HFFc6 (cell line): Measurements from ENCODE around the gene TMEM121B. TPM values are rescaled to one million over a fixed set of nuclear protein-coding genes. Genes with fewer than 3 reads are reported as not detected.

Experiments used
- DNase-seq: peaks from one replicate; pipeline ENCODE4 v3.0.0-alpha.2; 2018
- H3K27ac Mint-ChIP-seq: 2 replicates; pipeline ENCODE4 v1.8.0; 2020; ENCODE audit warnings: mild to moderate bottlenecking, mixed read lengths
- H3K27me3 Mint-ChIP-seq: 2 replicates; pipeline ENCODE4 v1.8.0; 2021; ENCODE audit warnings: mild to moderate bottlenecking, moderate library complexity, mixed read lengths; ENCODE audit not compliant: insufficient read depth
- H3K36me3 Mint-ChIP-seq: 2 replicates; pipeline ENCODE4 v1.8.0; 2021; ENCODE audit warnings: low read depth, mixed read lengths
- H3K4me1 Mint-ChIP-seq: 2 replicates; pipeline ENCODE4 v1.8.0; 2020; ENCODE audit warnings: low read depth, mixed read lengths
- H3K4me3 Mint-ChIP-seq: 2 replicates; pipeline ENCODE4 v1.8.0; 2020; ENCODE audit warnings: mild to moderate bottlenecking, moderate library complexity, mixed read lengths
- H3K9me3 Mint-ChIP-seq: 2 replicates; pipeline ENCODE4 v1.8.0; 2020; ENCODE audit warnings: mild to moderate bottlenecking, mixed read lengths
- total RNA-seq, 6 experiments: library from RNA; stranded (reverse); fragmentation: NEBNext Ultra II Directional; extraction: Animal tissue kit (Norgen Biotek cat#: 25700); gene quantifications; 2 replicates in 1 of 6; 3 replicates in 5 of 6; pipeline ENCODE4 v1.2.3, GENCODE V29; 2021
- TF ChIP-seq, protein P1 (sequence below): fragments of 200-600 bp; sonication (generic); IDR thresholded peaks from 2 replicates; pipeline ENCODE4 v1.5.0; 2021; ENCODE audit warnings: antibody characterized with exemption, mild to moderate bottlenecking

TMEM121B gene
- total RNA-seq, 6 experiments from 2014 or later = 0.05 to 0.11 (median 0.07) TPM

- Mint-ChIP-seq H3K27ac (no peak overlapping the region), H3K4me3 (no peak overlapping the region), H3K9me3 (no peaks in the 10 kb centered on the region), H3K36me3 (peaks cover 6% of the 10 kb centered on the region; the same call in 1 of the 2 replicates), H3K27me3 (peaks cover 13% of the 10 kb centered on the region), H3K4me1 (no peaks in the 10 kb centered on the region)
- DNase-seq = no peak
- TF ChIP-seq, protein P1, sequence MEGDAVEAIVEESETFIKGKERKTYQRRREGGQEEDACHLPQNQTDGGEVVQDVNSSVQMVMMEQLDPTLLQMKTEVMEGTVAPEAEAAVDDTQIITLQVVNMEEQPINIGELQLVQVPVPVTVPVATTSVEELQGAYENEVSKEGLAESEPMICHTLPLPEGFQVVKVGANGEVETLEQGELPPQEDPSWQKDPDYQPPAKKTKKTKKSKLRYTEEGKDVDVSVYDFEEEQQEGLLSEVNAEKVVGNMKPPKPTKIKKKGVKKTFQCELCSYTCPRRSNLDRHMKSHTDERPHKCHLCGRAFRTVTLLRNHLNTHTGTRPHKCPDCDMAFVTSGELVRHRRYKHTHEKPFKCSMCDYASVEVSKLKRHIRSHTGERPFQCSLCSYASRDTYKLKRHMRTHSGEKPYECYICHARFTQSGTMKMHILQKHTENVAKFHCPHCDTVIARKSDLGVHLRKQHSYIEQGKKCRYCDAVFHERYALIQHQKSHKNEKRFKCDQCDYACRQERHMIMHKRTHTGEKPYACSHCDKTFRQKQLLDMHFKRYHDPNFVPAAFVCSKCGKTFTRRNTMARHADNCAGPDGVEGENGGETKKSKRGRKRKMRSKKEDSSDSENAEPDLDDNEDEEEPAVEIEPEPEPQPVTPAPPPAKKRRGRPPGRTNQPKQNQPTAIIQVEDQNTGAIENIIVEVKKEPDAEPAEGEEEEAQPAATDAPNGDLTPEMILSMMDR = no peak
Observed at GRCh38 chr22:17114898-17115235, 6.3 kb downstream of the TMEM121B start.

GRCh38 chr22:17114173-17114897 is 6.8 kb downstream of the TMEM121B start:
- no peak for DNase-seq
- Mint-ChIP-seq H3K4me1 (no peaks in the 10 kb centered on the region), H3K27me3 (peaks cover 13% of the 10 kb centered on the region), H3K36me3 (peaks cover 9% of the 10 kb centered on the region; the same call in 1 of the 2 replicates), H3K4me3 (no peak overlapping the region), H3K9me3 (no peaks in the 10 kb centered on the region), H3K27ac (no peak overlapping the region)
- TF ChIP-seq, protein P1 = no peak

DNA sequence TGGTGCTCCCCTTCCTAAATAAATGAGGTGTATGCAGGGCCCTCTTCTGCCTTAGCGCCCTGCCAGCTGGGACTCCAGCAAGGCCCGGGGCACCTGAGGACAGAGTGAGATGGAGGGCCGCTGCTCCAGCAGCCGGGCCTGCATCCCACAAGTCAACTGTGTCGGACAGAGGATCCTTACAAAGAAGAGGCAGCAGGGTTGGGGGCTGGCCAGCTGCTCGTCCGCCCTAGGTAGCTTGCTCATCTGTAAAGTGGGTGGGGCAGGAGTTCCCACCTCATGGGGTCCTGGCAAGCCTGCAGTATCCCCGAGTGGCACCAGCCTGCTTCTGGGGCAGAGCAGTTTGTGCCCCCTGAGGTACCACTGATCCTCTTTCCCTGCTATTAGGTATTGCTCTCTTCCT is 7.6 kb downstream of the TMEM121B start:
- peaks cover 9% of the 10 kb centered on the region; the same call in 1 of the 2 replicates for H3K36me3 Mint-ChIP-seq
- no peak overlapping the region for H3K4me3 Mint-ChIP-seq
- peaks cover 13% of the 10 kb centered on the region for H3K27me3 Mint-ChIP-seq
- no peaks in the 10 kb centered on the region for H3K9me3 Mint-ChIP-seq
- TF ChIP-seq, protein P1 = no peak
- DNase-seq = no peak
- H3K4me1 Mint-ChIP-seq = no peaks in the 10 kb centered on the region
- no peak overlapping the region for H3K27ac Mint-ChIP-seq

DNA sequence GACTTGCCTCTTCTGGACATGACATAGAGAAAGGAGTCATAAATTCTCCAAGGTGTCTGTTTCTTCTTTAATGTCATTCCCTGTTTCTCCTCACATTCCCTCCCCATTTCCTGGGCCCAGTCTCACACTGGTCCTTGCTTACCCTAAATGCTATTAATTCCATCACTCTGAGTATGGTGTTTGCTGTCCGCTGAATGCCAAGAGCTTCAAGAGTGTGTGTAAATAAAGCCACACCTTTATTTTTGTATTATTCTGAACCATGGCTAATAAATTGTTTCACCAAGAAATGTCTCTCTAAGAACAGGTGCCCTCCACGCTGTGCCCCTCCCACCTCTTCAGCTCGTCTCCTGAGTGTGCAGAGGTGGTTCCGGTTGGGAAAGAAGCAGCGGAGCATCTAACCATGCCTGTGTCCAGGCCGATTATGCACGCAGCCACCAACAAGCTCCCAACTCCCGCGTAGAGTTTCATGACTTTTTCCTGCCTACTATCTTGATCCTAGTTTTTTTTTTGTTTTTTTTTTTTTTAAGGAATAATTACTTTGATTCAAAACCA is 8.6 kb downstream of the TMEM121B start:
- H3K4me3 Mint-ChIP-seq = no peak overlapping the region
- DNase-seq = no peak
- H3K9me3 Mint-ChIP-seq = no peaks in the 10 kb centered on the region
- peaks cover 9% of the 10 kb centered on the region; the same call in 1 of the 2 replicates for H3K36me3 Mint-ChIP-seq
- H3K27me3 Mint-ChIP-seq = peaks cover 10% of the 10 kb centered on the region
- TF ChIP-seq, protein P1 = no peak
- H3K4me1 Mint-ChIP-seq = no peaks in the 10 kb centered on the region
- H3K27ac Mint-ChIP-seq = no peak overlapping the region

GRCh38 chr22:17110791-17111550 is 10.2 kb downstream of the TMEM121B start:
- Mint-ChIP-seq H3K36me3 (peaks cover 9% of the 10 kb centered on the region; the same call in 1 of the 2 replicates), H3K27ac (no peak overlapping the region)
- DNase-seq = no peak

More at GRCh38 chr22:17110791-17111550, 10.2 kb downstream of the TMEM121B start:
- Mint-ChIP-seq H3K9me3 (no peaks in the 10 kb centered on the region), H3K27me3 (peaks cover 3% of the 10 kb centered on the region), H3K4me1 (no peaks in the 10 kb centered on the region), H3K4me3 (no peak overlapping the region)
- TF ChIP-seq, protein P1 = no peak
